Kidney (tissue), 14 donors: Measurements from ENCODE around the gene MXD1. TPM values are rescaled to one million over a fixed set of nuclear protein-coding genes. Genes with fewer than 3 reads are reported as not detected.

Source experiments
- DNase-seq, 5 donors: peaks; one replicate each; pipeline ENCODE4 v3.0.0-alpha.2; 2013 to 2020
- FAIRE-seq: peaks from 2 replicates; lab custom pipeline; 2012; peaks lifted over from hg19 to GRCh38; lab: Jason Lieb, UNC
- H3K27ac ChIP-seq, 2 donors: one replicate each; pipeline ENCODE4 v1.7.0; 2013; ENCODE audit warnings: low read depth in 2 of 2, low read length in 2 of 2, inconsistent platforms in 1 of 2
- H3K27me3 ChIP-seq: one replicate; pipeline ENCODE4 v1.7.1; 2013; ENCODE audit warnings: low read length, inconsistent platforms; ENCODE audit not compliant: control insufficient read depth, insufficient read depth
- H3K36me3 ChIP-seq, 3 donors: one replicate each; pipeline versions ENCODE4 v1.7.0 to v1.7.1; 2013; ENCODE audit warnings: low read length in 3 of 3, control low read depth in 1 of 3, inconsistent platforms in 1 of 3; ENCODE audit not compliant: insufficient read depth in 3 of 3, control insufficient read depth in 2 of 3
- H3K4me1 ChIP-seq, 3 donors: one replicate each; pipeline versions ENCODE4 v1.7.0 to v1.7.1; 2013; ENCODE audit warnings: low read length in 3 of 3, inconsistent platforms in 1 of 3, low read depth in 1 of 3; ENCODE audit not compliant: control insufficient read depth in 2 of 3, insufficient read depth in 2 of 3
- H3K4me3 ChIP-seq, 3 donors: one replicate each; pipeline versions ENCODE4 v1.7.0 to v1.8.1; 2013; ENCODE audit warnings: low read length in 3 of 3, control low read depth in 1 of 3, inconsistent platforms in 1 of 3
- H3K9ac ChIP-seq, 3 donors: one replicate each; pipeline versions ENCODE4 v1.7.0 to v1.7.1; 2013; ENCODE audit warnings: low read length in 3 of 3, control low read depth in 1 of 3, inconsistent platforms in 1 of 3
- H3K9me3 ChIP-seq, 3 donors: one replicate each; pipeline versions ENCODE4 v1.7.0 to v1.7.1; 2013; ENCODE audit warnings: low read length in 3 of 3, control low read depth in 1 of 3, inconsistent platforms in 1 of 3; ENCODE audit not compliant: control insufficient read depth in 2 of 3, insufficient read depth in 1 of 3
- CTCF ChIP-seq: IDR thresholded peaks from 3 replicates; pipeline ENCODE4 v1.5.1; 2012; ENCODE audit warnings: mild to moderate bottlenecking, moderate library complexity, borderline replicate concordance; ENCODE audit not compliant: insufficient read depth; ENCODE audit errors: extremely low read depth
- intact Hi-C: fragments of 100-400 bp; cut with DNase I; formaldehyde crosslinking; loops from one replicate; pipeline ENCODE4 v1.11.1; 2022
- polyA plus RNA-seq: library from polyadenylated mRNA; stranded (reverse); fragments of 350-450 nt; fragmentation: Illumina TruSeq; extraction: RNeasy Lipid Tissue Mini Kit (QIAGEN cat#74804); gene quantifications from one replicate; pipeline ENCODE4 v1.2.3, GENCODE V29; 2014; ENCODE audit warnings: low read depth, low replicate concordance; ENCODE audit not compliant: insufficient read depth
- total RNA-seq: library from RNA; stranded (reverse); fragmentation: NEBNext Ultra II Directional; extraction: Animal tissue kit (Norgen Biotek cat#: 25700); gene quantifications from one replicate; pipeline ENCODE4 v1.2.1, GENCODE V29; 2021
- donor health status: control.
- donor health status: control.
- donor health status: control.
- donor health status: control.
- donor health status: control.
- donor health status: DM: yes; HTN: yes; CAD: no.
- donor health status: Normal renal cell carcinoma (clear cell type).

MXD1 gene
- total and polyA plus RNA-seq, 2 donors from 2014 or later, result 4.9 to 13.3 TPM

GRCh38 chr2:69918401-69918800, 3.5 kb downstream of the MXD1 start:
- Histone ChIP-seq H3K27me3 (no peaks in the 10 kb centered on the region), H3K9me3 (no peaks in the 10 kb centered on the region), H3K4me3 (no peak overlapping the region), H3K36me3 (peaks cover 2 to 8% (median 3%) of the 10 kb centered on the region in 3 donors), H3K9ac (no peak overlapping the region), H3K4me1 (peaks cover 0 to 2% (median 0%) of the 10 kb centered on the region in 3 donors), H3K27ac (no peak overlapping the region)
- TF ChIP-seq CTCF, result no peak
- no peak for FAIRE-seq
- intact Hi-C loops, result no loop called here
- no peak for DNase-seq

GRCh38 chr2:69923116-69923515, 8.2 kb downstream of the MXD1 start:
- intact Hi-C loops, result no loop called here
- no peak for TF ChIP-seq CTCF
- no peaks in the 10 kb centered on the region for H3K4me1 ChIP-seq
- no peaks in the 10 kb centered on the region for H3K27me3 ChIP-seq
- H3K36me3 ChIP-seq, result peaks cover 0 to 7% (median 6%) of the 10 kb centered on the region in 3 donors
- no peak overlapping the region for H3K4me3 ChIP-seq
- H3K9me3 ChIP-seq, result no peaks in the 10 kb centered on the region
- FAIRE-seq (no peak), DNase-seq (no peak)
- H3K9ac ChIP-seq, result no peak overlapping the region
- H3K27ac ChIP-seq, result no peak overlapping the region

DNA sequence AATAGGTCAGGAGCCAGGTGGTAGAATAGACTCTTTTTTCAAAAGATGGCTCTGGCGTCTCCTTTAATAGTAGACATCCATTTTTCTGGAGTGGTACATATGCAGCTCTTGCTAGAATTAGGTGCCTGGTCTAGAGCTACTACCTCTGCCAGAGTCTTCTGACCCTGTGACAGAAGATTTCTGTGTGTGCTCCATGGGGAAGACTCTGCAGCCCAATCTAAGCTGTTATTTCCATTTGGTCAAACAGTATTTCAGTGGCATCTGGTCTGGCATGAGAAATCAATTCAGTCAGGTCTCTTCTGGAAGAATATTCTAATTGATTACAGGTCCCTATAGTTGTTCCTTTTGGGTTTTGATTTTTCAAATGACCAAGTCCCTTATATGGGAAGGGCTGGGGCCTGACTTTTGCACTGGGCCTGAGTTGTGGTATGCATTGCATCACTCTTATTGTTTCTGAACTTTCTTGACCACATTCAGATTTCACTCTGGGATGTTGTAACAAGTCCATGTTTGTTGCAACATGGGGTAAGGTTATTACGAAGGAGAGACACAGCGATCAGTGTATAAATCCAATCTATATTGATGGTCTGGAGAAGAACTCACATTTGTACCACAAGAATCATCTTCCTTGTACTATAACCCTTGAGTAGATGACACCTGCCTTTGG, 12.1 kb downstream of the MXD1 start:
- H3K4me1 ChIP-seq, result no peaks in the 10 kb centered on the region
- no peak for TF ChIP-seq CTCF
- no peaks in the 10 kb centered on the region for H3K27me3 ChIP-seq
- no peak overlapping the region for H3K9ac ChIP-seq
- no peak overlapping the region for H3K27ac ChIP-seq
- H3K36me3 ChIP-seq, result peaks cover 0 to 7% (median 1%) of the 10 kb centered on the region in 3 donors
- DNase-seq, result no peak
- H3K4me3 ChIP-seq, result no peak overlapping the region
- intact Hi-C loops, result no loop called here
- no peak for FAIRE-seq
- H3K9me3 ChIP-seq, result no peaks in the 10 kb centered on the region
